Fibroblast of lung (primary cell): ENCODE data around the gene DCBLD2.

ENCODE experiments used
- CTCF ChIP-seq, 2 donors: IDR thresholded peaks in 1 of 2; conservative IDR thresholded peaks in 1 of 2; 1 replicate in 1 of 2; 2 replicates in 1 of 2; pipeline ENCODE4 v1.5.1; 2011 to 2012; ENCODE audit warnings: low read length in 2 of 2, control low read depth in 1 of 2, inconsistent platforms in 1 of 2, low read depth in 1 of 2, mild to moderate bottlenecking in 1 of 2
- EZH2 ChIP-seq: IDR thresholded peaks from 2 replicates; pipeline ENCODE4 v1.5.1; 2012; ENCODE audit warnings: low read length, control low read depth, mild to moderate bottlenecking; ENCODE audit errors: missing control alignments

- TF ChIP-seq CTCF (conservative IDR thresholded peaks at IDR 0.05 in 1 of 2, IDR thresholded peaks at IDR 0.05 in 1 of 2; ENCODE audit: low read depth in 1 of 2, low read length in 2 of 2) (no peak), EZH2 (no peak)
These were observed 121.8 kb downstream of the DCBLD2 start for GRCh38 chr3:98779541-98780335.
